HepG2 (cell line): Measurements from ENCODE around the gene EED. TPM values are rescaled to one million over a fixed set of nuclear protein-coding genes. Genes with fewer than 3 reads are reported as not detected.

Experiments used
- ATAC-seq: fragments of 200-7000 bp; cut with Tn5 transposase; 3 replicates; pipeline ENCODE4 v1.9.1; 2020; ENCODE audit warnings: mild to moderate bottlenecking, moderate library complexity
- BruUV-seq: library from RNA; stranded (reverse); fragments of 400-500 nt; replicated peaks from 2 replicates; lab custom pipeline; 2021; lab: Mats Ljungman, UMichigan
- CTCF ChIA-PET: fragments of 300-600 bp; formaldehyde crosslinking; extraction: SDS; loops from one replicate; lab custom pipeline; 2021; ENCODE audit warnings: low total read pairs, inconsistent platforms, low intra/inter-chr PET ratio; lab: Yijun Ruan, JAX
- POLR2A ChIA-PET: fragments of 350-600 bp; sonication (Branson Sonifier 250); formaldehyde crosslinking; loops from one replicate; lab custom pipeline; 2020; ENCODE audit warnings: antibody characterized with exemption, inconsistent platforms; lab: Yijun Ruan, JAX
- DNase-seq: peaks from one replicate; pipeline ENCODE4 v3.0.0-alpha.2; 2015; ENCODE audit warnings: low spot score
- FAIRE-seq: peaks from 3 replicates; lab custom pipeline; 2011; peaks lifted over from hg19 to GRCh38; lab: Jason Lieb, UNC
- H2AFZ ChIP-seq: one replicate; pipeline ENCODE4 v1.6.1; 2011; ENCODE audit warnings: low read length, inconsistent platforms
- H3K27ac ChIP-seq: fragments of 300-600 bp; 3 replicates; pipeline ENCODE4 v1.8.0; 2011; ENCODE audit warnings: mixed run types, mild to moderate bottlenecking, mixed read lengths, low read length, inconsistent platforms; ENCODE audit not compliant: insufficient read depth; ENCODE audit errors: extremely low read length
- H3K27me3 ChIP-seq, 2 experiments: fragments of 200-600 bp in 1 of 2; 2 replicates in 1 of 2; 3 replicates in 1 of 2; pipeline versions ENCODE4 v1.6.0 to v1.8.0; 2011; ENCODE audit warnings: low read length in 2 of 2, mild to moderate bottlenecking in 2 of 2, moderate library complexity in 2 of 2, inconsistent platforms in 1 of 2; ENCODE audit not compliant: insufficient read depth in 2 of 2, control insufficient read depth in 1 of 2
- H3K36me3 ChIP-seq, 2 experiments: fragments of 200-600 bp in 1 of 2; replicated peaks in 1 of 2; 2 replicates in 1 of 2; 3 replicates in 1 of 2; pipeline versions ENCODE4 v1.5.1 to v1.8.0; 2011; ENCODE audit warnings: low read length in 2 of 2, inconsistent platforms in 1 of 2; ENCODE audit not compliant: insufficient read depth in 2 of 2, control insufficient read depth in 1 of 2
- H3K4me1 ChIP-seq: 2 replicates; pipeline ENCODE4 v1.5.1; 2012; ENCODE audit warnings: low read length, inconsistent platforms; ENCODE audit not compliant: insufficient read depth
- H3K4me2 ChIP-seq: 2 replicates; pipeline ENCODE4 v1.6.0; 2011; ENCODE audit warnings: low read depth, low read length, inconsistent platforms
- H3K4me3 ChIP-seq, 3 experiments: fragments of 200-600 bp in 1 of 3; sonication (generic), shearing (Covaris generic) in 1 of 3; replicated peaks in 1 of 3; 2 replicates each; pipeline ENCODE4 v1.5.1; 2011 to 2016; ENCODE audit warnings: low read length in 3 of 3, inconsistent platforms in 2 of 3, low read depth in 2 of 3, mild to moderate bottlenecking in 2 of 3, control low read depth in 1 of 3, mixed read lengths in 1 of 3; ENCODE audit not compliant: insufficient read depth in 1 of 3
- H3K79me2 ChIP-seq: one replicate; pipeline ENCODE4 v1.6.1; 2011; ENCODE audit warnings: low read length, inconsistent platforms; ENCODE audit not compliant: insufficient read depth
- H3K9ac ChIP-seq: 2 replicates; pipeline ENCODE4 v1.6.0; 2011; ENCODE audit warnings: mild to moderate bottlenecking, low read depth, low read length, inconsistent platforms; ENCODE audit not compliant: insufficient read depth
- H3K9me3 ChIP-seq: 2 replicates; pipeline ENCODE4 v1.5.1; 2012; ENCODE audit warnings: mild to moderate bottlenecking, low read length
- H4K20me1 ChIP-seq: 2 replicates; pipeline ENCODE4 v1.6.0; 2011; ENCODE audit warnings: inconsistent platforms, mild to moderate bottlenecking, low read length, moderate library complexity; ENCODE audit not compliant: insufficient read depth
- ATF4 ChIP-seq, 2 experiments: fragments of 450-650 bp in 1 of 2; sonication (generic) in 1 of 2; formaldehyde crosslinking; IDR thresholded peaks; 2 replicates each; pipeline versions ENCODE4 v1.5.0 to v1.8.0; 2020 to 2022; ENCODE audit warnings: mild to moderate bottlenecking in 1 of 2, missing genetic modification reagents in 1 of 2
- FOXK2 ChIP-seq: fragments of 450-650 bp; IDR thresholded peaks from 2 replicates; pipeline ENCODE4 v1.6.1; 2016
- HHEX ChIP-seq: IDR thresholded peaks from 2 replicates; pipeline ENCODE4 v1.6.1; 2016; ENCODE audit warnings: control low read depth
- IKZF5 ChIP-seq: IDR thresholded peaks from 2 replicates; pipeline ENCODE4 v1.6.1; 2018; ENCODE audit warnings: missing genetic modification reagents, mild to moderate bottlenecking, missing compliant biosample characterization
- JDP2 ChIP-seq: sonication (generic); formaldehyde crosslinking; IDR thresholded peaks from 2 replicates; pipeline ENCODE4 v1.8.1; 2022; ENCODE audit warnings: missing genetic modification reagents, borderline replicate concordance
- NCOA2 ChIP-seq: sonication (generic); formaldehyde crosslinking; IDR thresholded peaks from 2 replicates; pipeline ENCODE4 v1.8.0; 2022; ENCODE audit warnings: inconsistent platforms
- TFDP1 ChIP-seq: IDR thresholded peaks from 2 replicates; pipeline ENCODE4 v1.6.1; 2016; ENCODE audit warnings: missing compliant biosample characterization, missing genetic modification reagents, borderline replicate concordance
- THAP9 ChIP-seq: sonication (generic); formaldehyde crosslinking; IDR thresholded peaks from 2 replicates; pipeline ENCODE4; 2020; ENCODE audit warnings: missing genetic modification reagents, mild to moderate bottlenecking, borderline replicate concordance
- YY1 ChIP-seq: IDR thresholded peaks from 2 replicates; pipeline ENCODE4 v1.6.1; 2011; ENCODE audit warnings: low read length, low read depth, moderate library complexity, mild to moderate bottlenecking; ENCODE audit not compliant: insufficient read depth, insufficient replicate concordance
- ZNF256 ChIP-seq: sonication (generic); formaldehyde crosslinking; conservative IDR thresholded peaks from 2 replicates; pipeline ENCODE4 v1.4.0; 2020; ENCODE audit warnings: missing genetic modification reagents
- ZNF343 ChIP-seq: sonication (generic); formaldehyde crosslinking; IDR thresholded peaks from 2 replicates; pipeline ENCODE4 v1.4.0; 2020; ENCODE audit warnings: mild to moderate bottlenecking, missing genetic modification reagents
- ZNF530 ChIP-seq: sonication (generic); formaldehyde crosslinking; IDR thresholded peaks from 2 replicates; pipeline ENCODE4 v1.5.0; 2020; ENCODE audit warnings: low read depth, mild to moderate bottlenecking, missing genetic modification reagents
- ZNF607 ChIP-seq: sonication (generic); formaldehyde crosslinking; IDR thresholded peaks from 2 replicates; pipeline ENCODE4 v1.5.1; 2020; ENCODE audit warnings: missing genetic modification reagents, mild to moderate bottlenecking, borderline replicate concordance
- WGBS: methylation state at CpG from one replicate; pipeline ENCODE4 v1.1.6; 2017; ENCODE audit warnings: low lambda C conversion rate; 5-methylcytosine and 5-hydroxymethylcytosine counted together
- in situ Hi-C: cut with HindIII; loops from 2 replicates; pipeline ENCODE4 v1.10.0; 2017; ENCODE audit warnings: low pct_unique_long_range_greater_than_20kb; ENCODE audit not compliant: extremely low pct_ligation_motif_present
- intact Hi-C: fragments of 100-400 bp; cut with micrococcal nuclease; formaldehyde crosslinking; loops from one replicate; pipeline ENCODE4 v1.10.0; 2022; ENCODE audit not compliant: unreplicated experiment
- polyA plus RNA-seq, 8 experiments: library from polyadenylated mRNA; depleted of rRNA in 3 of 8; stranded (reverse) in 7 of 8; unstranded in 1 of 8; fragments of >200 nt; fragmentation: Illumina TruSeq in 4 of 8; extraction: Trizol in 4 of 8; gene quantifications; 2 replicates each; pipeline versions ENCODE4 v1.2.1 to v1.2.3, GENCODE V29; 2011 to 2016; ENCODE audit warnings: low read depth in 4 of 8, missing spikeins in 1 of 8, mixed read lengths in 1 of 8; ENCODE audit not compliant: insufficient read depth in 1 of 8
- total RNA-seq, 5 experiments: library from RNA; depleted of rRNA; stranded (reverse); fragments of >200 nt; fragmentation: Illumina TruSeq; extraction: Trizol; gene quantifications; 2 replicates each; pipeline ENCODE4 v1.2.3, GENCODE V29; 2016; ENCODE audit warnings: low read depth in 1 of 5

EED gene
- total and polyA plus RNA-seq, 2 of the 13 experiments (the other 11 are each of a cell fraction or from before 2014, with no cell fraction given): 11.0 to 28.4 TPM

- TF ChIP-seq IKZF5 (CRISPR knock-in tag): no peak
- no peak for TF ChIP-seq ZNF530 (CRISPR knock-in tag)
- TF ChIP-seq ZNF343: no peak
- no peak overlapping the region for H3K27ac ChIP-seq
These were observed 6.8 kb downstream of the EED start for GRCh38 chr11:86251345-86251744.

GRCh38 chr11:86255896-86256295 lies 11.3 kb downstream of the EED start:
- POLR2A ChIA-PET: no interaction called here
- Histone ChIP-seq H4K20me1 (no peaks in the 10 kb centered on the region), H3K9me3 (no peaks in the 10 kb centered on the region), H3K27ac (no peak overlapping the region), H3K9ac (no peak overlapping the region), H3K4me2 (no peak overlapping the region), H3K27me3 (no peaks in the 10 kb centered on the region), H3K4me3 (no peak overlapping the region), H3K4me1 (peaks cover 7% of the 10 kb centered on the region), H3K79me2 (peaks cover 35% of the 10 kb centered on the region), H3K36me3 (peaks cover 4 to 37% of the 10 kb centered on the region in 2 experiments), H2AFZ (no peak overlapping the region)
- in situ Hi-C loops (loop anchor here (25.0 kb wide), 1 partner anchor 619 kb away; the partner anchor contains the start of genes DLG2, TMEM126A and TMEM126B), intact Hi-C loops (no loop called here)
- ATAC-seq (no peak), DNase-seq (no peak), FAIRE-seq (no peak)
- no TSS peak for BruUV-seq
- CTCF ChIA-PET: no interaction called here
- WGBS: 96% methylated on average over 1 of the region's 1 CpG
- TF ChIP-seq NCOA2 (CRISPR knock-in tag) (no peak), YY1 (no peak), FOXK2 (no peak), ZNF256 (CRISPR knock-in tag) (no peak), JDP2 (CRISPR knock-in tag) (no peak), TFDP1 (CRISPR knock-in tag) (no peak), ZNF607 (CRISPR knock-in tag) (no peak), ATF4 (CRISPR knock-in tag; IDR thresholded peaks at IDR 0.05) (no peak), THAP9 (CRISPR knock-in tag) (no peak), HHEX (no peak)

More at GRCh38 chr11:86251345-86251744, 6.8 kb downstream of the EED start:
- in situ Hi-C loops: loop anchor here (25.0 kb wide), 1 partner anchor 614 kb away; the partner anchor contains the start of genes DLG2, TMEM126A and TMEM126B
- Histone ChIP-seq H3K4me2 (no peak overlapping the region), H3K9me3 (no peaks in the 10 kb centered on the region), H2AFZ (no peak overlapping the region), H3K79me2 (peaks cover 81% of the 10 kb centered on the region), H3K4me1 (peaks cover 42% of the 10 kb centered on the region), H3K9ac (no peak overlapping the region), H3K27me3 (no peaks in the 10 kb centered on the region), H3K36me3 (peaks cover 0 to 18% of the 10 kb centered on the region in 2 experiments; a peak in 2 of 5 replicates), H3K4me3 (no peak overlapping the region), H4K20me1 (0 out of 2 replicates have a peak, but pooled peaks cover 2% of the 10 kb centered on the region)
- no TSS peak for BruUV-seq
- WGBS: 95% methylated on average over 2 of the region's 2 CpGs
- no peak for DNase-seq
- intact Hi-C loops: no loop called here
- ATAC-seq: no peak
- no peak for FAIRE-seq
- ChIA-PET CTCF (no interaction called here), POLR2A (no interaction called here)
